ENCODE data around the gene HELB. TPM values are rescaled to one million over a fixed set of nuclear protein-coding genes. Genes with fewer than 3 reads are reported as not detected.

Gene HELB
- total and polyA plus RNA-seq, 8 donors = 0.68 to 5.2 (median 1.6) TPM

DNA sequence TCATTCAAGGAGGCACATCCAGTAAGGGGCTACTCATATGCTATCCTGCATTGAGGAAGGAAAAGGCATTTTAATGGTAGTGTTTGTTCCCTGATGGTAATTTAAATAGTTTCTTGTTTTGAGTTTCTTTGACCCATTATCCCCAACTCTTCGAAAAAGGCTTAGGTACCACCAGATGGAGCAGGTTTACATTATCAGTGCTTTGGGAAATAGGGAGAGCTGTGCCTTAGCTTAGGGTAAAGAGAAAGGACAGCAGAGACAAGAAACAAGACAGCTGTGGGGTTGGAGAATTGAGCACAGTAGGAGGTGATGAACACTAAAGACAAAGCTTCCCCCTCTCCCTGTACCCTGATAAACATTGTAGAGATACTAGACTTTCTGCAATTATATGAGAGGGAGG lies 29.1 kb upstream of the HELB start:
- intact Hi-C loops (cut with DNase I) = no loop called here
- TF ChIP-seq, protein P1, sequence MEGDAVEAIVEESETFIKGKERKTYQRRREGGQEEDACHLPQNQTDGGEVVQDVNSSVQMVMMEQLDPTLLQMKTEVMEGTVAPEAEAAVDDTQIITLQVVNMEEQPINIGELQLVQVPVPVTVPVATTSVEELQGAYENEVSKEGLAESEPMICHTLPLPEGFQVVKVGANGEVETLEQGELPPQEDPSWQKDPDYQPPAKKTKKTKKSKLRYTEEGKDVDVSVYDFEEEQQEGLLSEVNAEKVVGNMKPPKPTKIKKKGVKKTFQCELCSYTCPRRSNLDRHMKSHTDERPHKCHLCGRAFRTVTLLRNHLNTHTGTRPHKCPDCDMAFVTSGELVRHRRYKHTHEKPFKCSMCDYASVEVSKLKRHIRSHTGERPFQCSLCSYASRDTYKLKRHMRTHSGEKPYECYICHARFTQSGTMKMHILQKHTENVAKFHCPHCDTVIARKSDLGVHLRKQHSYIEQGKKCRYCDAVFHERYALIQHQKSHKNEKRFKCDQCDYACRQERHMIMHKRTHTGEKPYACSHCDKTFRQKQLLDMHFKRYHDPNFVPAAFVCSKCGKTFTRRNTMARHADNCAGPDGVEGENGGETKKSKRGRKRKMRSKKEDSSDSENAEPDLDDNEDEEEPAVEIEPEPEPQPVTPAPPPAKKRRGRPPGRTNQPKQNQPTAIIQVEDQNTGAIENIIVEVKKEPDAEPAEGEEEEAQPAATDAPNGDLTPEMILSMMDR (IDR thresholded peaks at IDR 0.05) = no peak
- Histone ChIP-seq H3K4me1 (no peaks in the 10 kb centered on the region), H3K27me3 (no peaks in the 10 kb centered on the region), H3K27ac (no peak overlapping the region), H3K36me3 (no peaks in the 10 kb centered on the region), H3K9me3 (no peaks in the 10 kb centered on the region), H3K4me3 (no peak overlapping the region)
- 63 to 69% methylated on average over 1 of the region's 1 CpG for WGBS, 2 donors
- no peak for ATAC-seq
- FAIRE-seq = no peak
- no peak for DNase-seq

DNA sequence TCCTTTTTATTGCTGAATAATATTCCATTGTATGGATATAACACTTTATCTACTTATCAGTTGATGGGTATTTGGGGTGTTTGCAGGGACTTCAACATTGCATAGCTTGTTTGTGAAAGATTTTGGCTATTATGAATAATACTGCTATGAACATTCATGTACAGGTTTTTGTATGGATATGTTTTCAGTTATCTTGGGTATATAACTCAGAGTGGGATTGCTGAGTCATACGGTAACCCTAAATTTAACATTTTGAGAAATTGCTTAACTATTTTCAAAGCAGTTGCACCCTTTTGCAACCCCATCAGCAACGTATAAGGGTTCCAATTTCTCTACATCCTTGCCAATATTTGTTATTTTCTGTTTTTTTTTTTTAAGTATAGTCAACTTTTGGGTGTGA lies 27.3 kb upstream of the HELB start:
- TF ChIP-seq, protein P1 (IDR thresholded peaks at IDR 0.05) = no peak
- H3K27me3 ChIP-seq = no peaks in the 10 kb centered on the region
- H3K27ac ChIP-seq = no peak overlapping the region
- ATAC-seq (no peak), FAIRE-seq (no peak), DNase-seq (no peak)
- 72 to 77% methylated on average over 2 of the region's 2 CpGs for WGBS, 2 donors
- no peaks in the 10 kb centered on the region for H3K4me1 ChIP-seq
- no peak overlapping the region for H3K4me3 ChIP-seq
- H3K9me3 ChIP-seq = no peaks in the 10 kb centered on the region
- intact Hi-C loops (cut with DNase I) = loop anchor here in 1 of 3 donors (5.0 kb wide), 1 partner anchor 132 kb away; no protein-coding TSS in a partner anchor
- H3K36me3 ChIP-seq = no peaks in the 10 kb centered on the region

- ATAC-seq = peak in 2 of 4 donors; percentile 40 to 61
- no peak overlapping the region for H3K27ac ChIP-seq
- no peaks in the 10 kb centered on the region for H3K36me3 ChIP-seq
- H3K4me1 ChIP-seq = no peaks in the 10 kb centered on the region
- no peak overlapping the region for H3K4me3 ChIP-seq
- no peak for DNase-seq
- TF ChIP-seq, protein P1 (IDR thresholded peaks at IDR 0.05) = peak in 2 of 4 donors; percentile 24 to 35
- H3K9me3 ChIP-seq = no peaks in the 10 kb centered on the region
- no peaks in the 10 kb centered on the region for H3K27me3 ChIP-seq
- intact Hi-C loops (cut with DNase I) = loop anchor here in 1 of 3 donors (5.0 kb wide), 1 partner anchor 128 kb away; no protein-coding TSS in a partner anchor
- no peak for FAIRE-seq
- 25 to 37% methylated on average over 3 of the region's 3 CpGs for WGBS, 2 donors
Measured at GRCh38 chr12:66279123-66279712, 23.1 kb upstream of the HELB start.

GRCh38 chr12:66280561-66280960 lies 21.7 kb upstream of the HELB start:
- TF ChIP-seq, protein P1 (IDR thresholded peaks at IDR 0.05) = no peak
- WGBS, 2 donors = 89 to 91% methylated on average over 1 of the region's 1 CpG
- Histone ChIP-seq H3K9me3 (no peaks in the 10 kb centered on the region), H3K27me3 (no peaks in the 10 kb centered on the region), H3K4me3 (no peak overlapping the region), H3K4me1 (no peaks in the 10 kb centered on the region), H3K27ac (no peak overlapping the region), H3K36me3 (no peaks in the 10 kb centered on the region)
- intact Hi-C loops (cut with DNase I) = no loop called here
- no peak for FAIRE-seq
- no peak for DNase-seq
- ATAC-seq = peak in 1 of 4 donors; percentile 57

DNA sequence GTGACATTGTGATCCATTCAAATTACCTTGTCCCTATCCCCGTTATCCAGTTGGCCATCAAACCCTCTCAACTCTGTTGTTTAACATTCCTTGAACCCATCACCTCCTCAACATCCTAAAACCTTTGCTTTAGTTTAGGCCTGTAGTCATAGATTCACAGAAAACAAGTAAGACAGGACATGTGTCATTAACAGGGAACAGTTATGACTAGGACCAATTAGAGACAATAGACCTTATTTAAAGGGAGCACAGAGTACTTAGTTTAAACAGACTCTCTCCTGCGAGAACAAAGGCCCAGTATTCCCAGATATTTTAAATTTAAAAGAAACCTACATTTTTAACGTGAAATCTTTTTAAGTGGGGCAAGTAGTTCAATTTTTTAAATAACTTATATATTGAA lies 20.0 kb upstream of the HELB start:
- 67 to 78% methylated on average over 3 of the region's 3 CpGs for WGBS, 2 donors
- no peaks in the 10 kb centered on the region for H3K4me1 ChIP-seq
- DNase-seq (no peak), FAIRE-seq (no peak), ATAC-seq (no peak)
- no peak overlapping the region for H3K4me3 ChIP-seq
- no peaks in the 10 kb centered on the region for H3K9me3 ChIP-seq
- TF ChIP-seq, protein P1 (IDR thresholded peaks at IDR 0.05) = no peak
- intact Hi-C loops (cut with DNase I) = no loop called here
- H3K36me3 ChIP-seq = no peaks in the 10 kb centered on the region
- no peaks in the 10 kb centered on the region for H3K27me3 ChIP-seq
- H3K27ac ChIP-seq = no peak overlapping the region
